Measurements from ENCODE around the gene INHBE. TPM values are rescaled to one million over a fixed set of nuclear protein-coding genes. Genes with fewer than 3 reads are reported as not detected.
"Not testable (repeated sequence)": the region's sequence is repeated elsewhere in the genome, so short reads cannot be mapped to it uniquely, and the experiment has no call there.

Gene INHBE
- total RNA-seq, 1 experiment from 2014 or later: 10.1 TPM

- Histone ChIP-seq H3K79me1 (ENCODE audit: insufficient read depth, low read depth, low read length, poor library complexity, severe bottlenecking) (no peaks in the 10 kb centered on the region), H3K18ac (ENCODE audit: insufficient read length, low read depth, low read length) (no peak overlapping the region), H2AK5ac (ENCODE audit: insufficient read length, low read length) (no peak overlapping the region), H3K79me2 (ENCODE audit: insufficient read depth, low read length) (no peaks in the 10 kb centered on the region), H2BK5ac (ENCODE audit: insufficient read length, low read length) (no peak overlapping the region), H2BK20ac (ENCODE audit: low read depth, low read length, poor library complexity, severe bottlenecking) (no peak overlapping the region), H4K20me1 (ENCODE audit: control insufficient read depth, insufficient read depth, insufficient read length) (no peaks in the 10 kb centered on the region), H2BK12ac (ENCODE audit: insufficient read length, low read depth, low read length) (no peak overlapping the region), H3K9me3 (ENCODE audit: control insufficient read depth, low read depth, low read length) (no peaks in the 10 kb centered on the region), H3K56ac (ENCODE audit: insufficient read length, low read depth, low read length) (no peak overlapping the region), H3K27me3 (ENCODE audit: insufficient read depth, low read length) (no peaks in the 10 kb centered on the region), H4K91ac (ENCODE audit: insufficient read length, low read depth, low read length) (no peak overlapping the region), H3K4me2 (ENCODE audit: insufficient read depth, insufficient read length, low read length) (no peak overlapping the region), H4K5ac (ENCODE audit: insufficient read length, low read depth, low read length) (no peak overlapping the region), H2BK15ac (ENCODE audit: low read depth, low read length) (no peak overlapping the region), H3K4ac (ENCODE audit: low read depth, low read length) (no peak overlapping the region), H2AFZ (ENCODE audit: low read length) (no peak overlapping the region), H2BK120ac (ENCODE audit: low read depth, low read length, poor library complexity, severe bottlenecking) (no peak overlapping the region), H3K9ac (ENCODE audit: extremely low read depth, insufficient read length, low read length) (no peak overlapping the region), H3T11ph (ENCODE audit: low read length) (no peak overlapping the region), H3K23ac (ENCODE audit: insufficient read length, low read depth, low read length) (no peak overlapping the region), H4K8ac (replicated peaks; ENCODE audit: insufficient read length, low read depth, low read length) (no peak overlapping the region), H3K27ac (ENCODE audit: insufficient read length, low read depth, low read length) (no peak overlapping the region), H3K23me2 (ENCODE audit: insufficient read length, low read depth, low read length, poor library complexity, severe bottlenecking) (no peaks in the 10 kb centered on the region), H3K4me1 (ENCODE audit: insufficient read depth, low read length) (no peaks in the 10 kb centered on the region), H3K14ac (ENCODE audit: insufficient read depth, low read length) (no peak overlapping the region)
- Mint-ChIP-seq H3K4me1 (no peaks in the 10 kb centered on the region), H3K27ac (no peak overlapping the region), H3K27me3 (ENCODE audit: low read depth) (peaks cover 4% of the 10 kb centered on the region; the same call in 1 of the 2 replicates), H3K36me3 (ENCODE audit: insufficient read depth in 1 of 3, low read depth in 3 of 3) (peaks cover 2 to 8% (median 4%) of the 10 kb centered on the region in 3 experiments; a peak in 4 of 7 replicates), H3K4me3 (no peak overlapping the region), H3K9me3 (peaks cover 9 to 13% of the 10 kb centered on the region in 2 experiments)
- TF ChIP-seq, protein P1, sequence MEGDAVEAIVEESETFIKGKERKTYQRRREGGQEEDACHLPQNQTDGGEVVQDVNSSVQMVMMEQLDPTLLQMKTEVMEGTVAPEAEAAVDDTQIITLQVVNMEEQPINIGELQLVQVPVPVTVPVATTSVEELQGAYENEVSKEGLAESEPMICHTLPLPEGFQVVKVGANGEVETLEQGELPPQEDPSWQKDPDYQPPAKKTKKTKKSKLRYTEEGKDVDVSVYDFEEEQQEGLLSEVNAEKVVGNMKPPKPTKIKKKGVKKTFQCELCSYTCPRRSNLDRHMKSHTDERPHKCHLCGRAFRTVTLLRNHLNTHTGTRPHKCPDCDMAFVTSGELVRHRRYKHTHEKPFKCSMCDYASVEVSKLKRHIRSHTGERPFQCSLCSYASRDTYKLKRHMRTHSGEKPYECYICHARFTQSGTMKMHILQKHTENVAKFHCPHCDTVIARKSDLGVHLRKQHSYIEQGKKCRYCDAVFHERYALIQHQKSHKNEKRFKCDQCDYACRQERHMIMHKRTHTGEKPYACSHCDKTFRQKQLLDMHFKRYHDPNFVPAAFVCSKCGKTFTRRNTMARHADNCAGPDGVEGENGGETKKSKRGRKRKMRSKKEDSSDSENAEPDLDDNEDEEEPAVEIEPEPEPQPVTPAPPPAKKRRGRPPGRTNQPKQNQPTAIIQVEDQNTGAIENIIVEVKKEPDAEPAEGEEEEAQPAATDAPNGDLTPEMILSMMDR (conservative IDR thresholded peaks at IDR 0.05): no peak
- no CpG with 5 or more reads among the region's 1 CpG for WGBS (ENCODE audit: extremely low coverage, insufficient read length, low lambda C conversion rate)
- DNase-seq: no peak
Measured at GRCh38 chr12:57441846-57442427, 13.2 kb upstream of the INHBE start.

- H3K9me3 Mint-ChIP-seq: peaks cover 9 to 13% of the 10 kb centered on the region in 2 experiments
- not testable (repeated sequence) for H3K79me2 ChIP-seq (ENCODE audit: insufficient read depth, low read length); H4K5ac ChIP-seq (ENCODE audit: insufficient read length, low read depth, low read length); H3K4ac ChIP-seq (ENCODE audit: low read depth, low read length); H3K9me3 ChIP-seq (ENCODE audit: control insufficient read depth, low read depth, low read length); H3K36me3 Mint-ChIP-seq (ENCODE audit: insufficient read depth in 1 of 3, low read depth in 3 of 3); H3T11ph ChIP-seq (ENCODE audit: low read length); H3K14ac ChIP-seq (ENCODE audit: insufficient read depth, low read length); H3K4me1 ChIP-seq (ENCODE audit: insufficient read depth, low read length); H3K27me3 Mint-ChIP-seq (ENCODE audit: low read depth); H2AK5ac ChIP-seq (ENCODE audit: insufficient read length, low read length); H3K9ac ChIP-seq (ENCODE audit: extremely low read depth, insufficient read length, low read length); H3K4me3 Mint-ChIP-seq; H4K20me1 ChIP-seq (ENCODE audit: control insufficient read depth, insufficient read depth, insufficient read length); H3K18ac ChIP-seq (ENCODE audit: insufficient read length, low read depth, low read length); H3K23me2 ChIP-seq (ENCODE audit: insufficient read length, low read depth, low read length, poor library complexity, severe bottlenecking); H3K27ac Mint-ChIP-seq; H2BK120ac ChIP-seq (ENCODE audit: low read depth, low read length, poor library complexity, severe bottlenecking); H3K27me3 ChIP-seq (ENCODE audit: insufficient read depth, low read length); H3K23ac ChIP-seq (ENCODE audit: insufficient read length, low read depth, low read length); H4K91ac ChIP-seq (ENCODE audit: insufficient read length, low read depth, low read length); DNase-seq; H2BK12ac ChIP-seq (ENCODE audit: insufficient read length, low read depth, low read length); H3K56ac ChIP-seq (ENCODE audit: insufficient read length, low read depth, low read length); H3K27ac ChIP-seq (ENCODE audit: insufficient read length, low read depth, low read length); H2BK5ac ChIP-seq (ENCODE audit: insufficient read length, low read length); H3K4me1 Mint-ChIP-seq; H3K79me1 ChIP-seq (ENCODE audit: insufficient read depth, low read depth, low read length, poor library complexity, severe bottlenecking); H2BK15ac ChIP-seq (ENCODE audit: low read depth, low read length); H4K8ac ChIP-seq (replicated peaks; ENCODE audit: insufficient read length, low read depth, low read length); H2AFZ ChIP-seq (ENCODE audit: low read length); H2BK20ac ChIP-seq (ENCODE audit: low read depth, low read length, poor library complexity, severe bottlenecking); H3K4me2 ChIP-seq (ENCODE audit: insufficient read depth, insufficient read length, low read length)
- WGBS (ENCODE audit: extremely low coverage, insufficient read length, low lambda C conversion rate): no CpG with 5 or more reads among the region's 6 CpGs
Measured at GRCh38 chr12:57444337-57444736, 10.8 kb upstream of the INHBE start.

Data from H9 (cell line).